HG02970 (cell line): ENCODE data around the gene S100A16.
"Not testable (repeated sequence)": the region's sequence is repeated elsewhere in the genome, so short reads cannot be mapped to it uniquely, and the experiment has no call there.

Experiments
- ATAC-seq: cut with Tn5 transposase; IDR thresholded peaks from one replicate; pipeline ENCODE4 v1.9.1; 2021; ENCODE audit warnings: mild to moderate bottlenecking, moderate library complexity, moderate number of reproducible peaks; ENCODE audit not compliant: unreplicated experiment, low FRiP score

S100A16 gene

DNA sequence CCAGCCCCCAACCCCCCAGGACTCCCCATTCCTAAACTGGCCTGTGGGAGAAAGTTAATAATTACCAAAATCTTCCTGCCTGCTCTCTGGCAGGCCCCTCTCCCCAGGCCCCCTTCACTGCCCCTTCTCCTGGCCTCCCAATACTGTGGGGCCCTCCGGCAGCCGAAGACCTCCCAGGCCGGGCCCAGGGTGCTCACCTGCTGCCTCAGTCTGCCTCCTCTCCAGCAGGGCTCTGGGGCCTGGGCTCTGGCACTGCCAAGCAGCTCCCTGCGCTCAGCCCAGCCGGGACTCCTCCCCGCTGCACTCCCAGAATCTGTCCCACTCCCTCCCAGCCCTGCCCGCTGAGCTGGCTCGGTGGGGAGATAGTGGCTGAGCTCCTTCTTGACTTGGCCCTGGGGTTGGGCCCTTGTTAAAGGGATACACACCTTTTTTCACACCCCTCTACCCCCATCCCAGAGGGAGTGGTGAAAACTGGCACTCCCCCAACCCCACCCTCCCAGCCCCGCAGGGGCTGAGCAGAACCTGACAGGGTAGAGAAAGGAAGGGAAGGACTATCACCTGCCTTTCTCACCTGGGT, at the start of gene S100A16:
Gene S100A16, minus strand, starts transcription at position 383 of the 577 bp plus-strand sequence. CDS start 4,986 bp downstream, outside the sequence.
- no peak for ATAC-seq

GRCh38 chr1:153662269-153662668, 49.3 kb upstream of the S100A16 start:
- ATAC-seq: no peak

DNA sequence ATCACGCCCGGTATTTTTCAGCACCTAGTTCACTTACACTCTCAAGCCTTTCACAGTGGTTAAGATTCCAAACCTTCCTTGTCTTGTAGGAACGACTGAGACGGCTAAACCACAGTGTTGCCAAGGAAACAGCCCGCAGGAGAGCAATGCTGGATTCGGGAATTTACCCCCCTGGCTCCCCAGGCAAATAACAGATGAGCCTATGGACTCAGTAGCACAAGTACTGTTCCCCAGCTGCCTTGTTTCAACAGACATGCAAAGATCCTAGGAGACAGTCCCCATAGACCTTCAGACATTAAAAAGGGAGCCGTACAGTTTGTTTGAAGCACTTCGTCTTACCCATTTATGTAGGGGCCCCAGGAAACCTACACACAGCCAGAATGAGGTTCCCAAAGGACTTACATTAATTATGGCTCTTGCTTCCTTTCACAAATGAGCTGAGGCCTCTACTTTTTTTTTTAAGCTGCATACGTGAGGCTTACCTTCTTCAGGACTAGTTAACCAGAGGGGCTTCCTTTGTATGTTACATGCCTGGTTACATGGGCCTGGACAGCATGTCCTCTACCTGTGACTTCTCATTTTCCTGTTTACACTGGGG, 48.3 kb upstream of the S100A16 start:
- ATAC-seq: no peak

- no peak for ATAC-seq
Observed at GRCh38 chr1:153659656-153660055, 46.7 kb upstream of the S100A16 start.

DNA sequence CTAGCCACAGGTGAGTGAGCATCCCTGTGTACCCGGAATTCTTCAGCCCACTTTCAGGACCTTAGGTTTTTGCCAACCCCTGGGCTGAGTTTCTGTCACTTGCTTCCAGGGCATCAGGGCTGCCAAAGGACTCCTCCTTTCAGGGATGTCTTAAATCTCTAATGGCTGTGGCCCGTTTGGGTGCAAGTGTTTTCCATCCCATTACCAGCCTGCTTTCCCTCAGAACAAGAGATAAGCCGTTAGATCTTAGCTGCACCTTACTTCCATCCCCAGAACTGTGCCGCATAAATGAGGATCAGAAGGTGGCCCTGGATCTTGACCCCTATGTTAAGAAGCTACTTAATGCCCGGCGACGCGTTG, 46.2 kb upstream of the S100A16 start:
- no peak for ATAC-seq

DNA sequence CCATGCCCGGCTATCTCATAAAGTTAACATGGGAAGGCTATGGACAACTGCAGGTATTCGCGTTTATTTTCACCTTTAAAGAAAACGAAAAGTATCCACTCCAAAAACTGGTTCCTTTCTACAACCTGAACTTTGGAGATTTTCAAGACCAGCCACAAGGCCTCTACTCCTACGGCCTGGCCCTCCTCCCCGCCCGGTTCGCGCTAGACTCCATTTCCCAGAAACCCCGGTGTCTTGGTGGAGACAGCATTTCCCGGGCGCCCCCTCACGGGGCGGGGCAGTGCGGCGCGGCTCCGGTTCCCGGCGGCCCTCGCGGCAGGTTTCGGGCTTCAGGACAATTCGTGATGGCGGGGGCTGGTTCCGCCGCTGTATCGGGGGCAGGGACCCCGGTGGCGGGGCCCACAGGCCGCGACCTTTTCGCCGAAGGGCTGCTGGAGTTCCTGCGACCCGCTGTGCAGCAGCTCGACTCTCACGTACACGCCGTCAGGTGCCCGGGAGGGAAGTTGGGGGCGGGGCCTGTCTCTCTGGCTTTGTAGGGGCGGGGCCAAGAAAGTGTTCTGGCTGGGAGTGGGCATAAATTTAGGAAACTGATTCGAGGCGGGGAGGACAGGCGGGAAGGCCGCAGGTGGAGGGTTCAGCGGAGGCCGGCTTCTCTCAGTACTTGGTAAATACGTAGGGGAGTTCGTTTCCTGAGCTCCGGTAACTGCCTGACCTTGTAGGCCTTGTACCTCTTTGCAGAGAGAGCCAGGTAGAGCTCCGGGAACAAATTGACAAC, 45.6 kb upstream of the S100A16 start, which contains the start of gene SNAPIN:
Gene SNAPIN, plus strand, starts transcription at position 304 of the 775 bp plus-strand sequence. Its CDS starts 41 bp downstream, at position 345.
- peak; percentile 89 for ATAC-seq

GRCh38 chr1:153655333-153655732, 42.4 kb upstream of the S100A16 start:
- ATAC-seq: no peak

DNA sequence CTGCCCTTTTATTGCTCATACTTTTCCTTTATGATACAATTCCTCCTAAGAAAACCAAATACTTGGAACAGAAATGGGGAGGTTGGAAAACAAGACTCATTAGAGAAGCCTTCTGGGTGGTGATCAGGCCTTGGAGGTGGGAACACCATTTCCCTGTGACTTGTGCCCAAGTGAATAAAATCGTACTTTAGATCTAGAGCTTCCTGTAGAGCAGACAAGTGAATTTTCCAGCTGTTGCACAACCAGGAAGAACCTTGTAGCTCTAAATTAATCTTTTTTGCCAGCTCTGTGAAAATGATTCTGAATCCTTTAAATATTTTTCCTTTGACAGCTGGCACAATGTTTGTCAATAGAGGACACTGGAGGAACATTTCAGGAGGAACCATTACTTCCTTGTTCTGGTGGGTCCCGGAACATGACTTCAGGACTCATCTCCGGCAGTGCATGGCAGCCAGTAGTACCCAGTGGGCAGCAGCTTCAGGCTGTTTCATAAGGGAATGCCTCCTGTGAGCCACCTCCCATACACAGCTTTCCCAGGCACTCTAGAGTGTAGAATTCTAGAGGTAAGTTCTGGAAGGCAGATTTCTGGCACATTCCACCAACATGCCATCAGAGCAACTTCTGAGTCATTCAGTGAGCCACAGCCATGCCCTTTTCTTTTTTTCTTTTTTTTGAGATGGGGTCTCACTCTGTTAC, 40.0 kb upstream of the S100A16 start:
- no peak for ATAC-seq

DNA sequence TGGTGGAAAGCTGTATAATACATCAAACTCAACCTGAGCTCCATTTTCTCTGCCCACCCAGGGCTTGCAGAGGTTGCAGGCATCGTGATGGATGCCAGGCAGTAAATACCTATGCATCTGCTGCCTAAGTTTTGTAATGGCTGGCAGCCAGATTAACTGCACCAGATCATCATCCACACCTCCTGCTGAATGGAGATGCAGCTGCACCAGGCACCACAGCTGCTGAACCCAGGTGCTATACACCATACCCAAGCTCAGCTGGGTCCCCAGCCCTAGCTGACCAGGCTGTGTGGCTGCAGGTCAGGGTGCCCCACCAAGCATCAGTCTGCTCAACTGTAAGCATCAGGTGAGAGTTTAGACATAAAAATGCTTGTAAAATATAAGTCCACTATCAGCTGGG, 38.8 kb upstream of the S100A16 start:
- no peak for ATAC-seq

DNA sequence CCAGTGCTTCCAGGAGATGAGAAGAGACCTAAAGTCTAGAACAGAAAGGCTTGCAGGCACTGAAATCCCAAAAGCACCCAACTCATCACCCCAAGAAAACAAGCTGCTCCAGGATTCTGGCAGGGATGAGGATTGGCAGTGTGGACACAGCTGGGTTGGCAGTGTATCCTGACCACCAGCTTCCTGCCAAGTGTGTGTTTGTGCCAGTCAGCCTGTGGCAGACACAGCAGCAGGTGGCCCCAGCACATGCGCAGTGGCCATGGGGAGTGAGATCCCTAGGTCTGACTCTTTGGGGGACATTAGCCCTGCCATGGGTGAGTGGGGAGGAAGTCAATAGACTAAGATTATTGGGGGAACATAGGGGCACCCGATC, 36.9 kb upstream of the S100A16 start:
- no peak for ATAC-seq

GRCh38 chr1:153649137-153649862, 36.4 kb upstream of the S100A16 start:
- no peak for ATAC-seq

- no peak for ATAC-seq
Observed at GRCh38 chr1:153648000-153648643, 35.2 kb upstream of the S100A16 start.

DNA sequence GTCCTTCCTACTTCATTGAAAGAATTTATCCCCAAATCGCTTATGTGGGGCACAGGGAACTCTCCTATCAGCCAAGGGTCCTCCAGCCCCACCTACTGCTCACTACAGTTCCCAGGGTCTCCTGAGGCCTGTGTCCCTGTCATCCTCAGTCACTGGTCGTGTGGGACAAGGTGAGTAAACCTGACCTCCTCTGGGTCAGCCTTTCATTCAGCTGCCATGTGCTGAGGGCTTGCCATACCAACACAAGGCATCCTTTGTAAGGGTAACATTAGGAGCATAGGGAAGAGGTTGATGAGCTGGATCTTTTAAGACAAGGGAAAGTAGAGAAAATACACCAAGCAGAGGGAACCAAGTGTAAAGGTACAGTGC, 34.4 kb upstream of the S100A16 start:
- ATAC-seq: no peak

- no peak for ATAC-seq
Observed at GRCh38 chr1:153646672-153647345, 33.9 kb upstream of the S100A16 start.

DNA sequence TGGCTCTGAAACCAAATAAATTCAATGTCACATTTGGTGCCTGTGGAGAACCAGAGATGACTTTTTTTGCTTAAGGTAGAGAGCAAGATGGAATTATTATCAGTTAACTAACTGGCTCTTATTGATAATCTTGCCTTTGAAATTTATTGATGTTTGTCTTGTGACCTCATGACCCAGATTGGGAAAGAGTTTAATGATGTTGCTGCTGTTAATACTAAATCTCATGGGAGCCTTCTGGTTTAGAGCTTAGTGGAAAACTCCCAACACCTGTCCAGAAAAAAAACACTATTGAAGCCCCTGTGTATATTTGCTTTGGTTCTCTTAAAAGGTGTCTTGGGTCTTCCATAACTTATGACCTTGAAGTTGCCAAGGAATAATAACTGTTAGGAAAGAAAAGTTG, 30.9 kb upstream of the S100A16 start:
- ATAC-seq: no peak

GRCh38 chr1:153643100-153643499, 30.2 kb upstream of the S100A16 start:
- ATAC-seq: no peak

GRCh38 chr1:153642161-153642560, 29.2 kb upstream of the S100A16 start:
- no peak for ATAC-seq

DNA sequence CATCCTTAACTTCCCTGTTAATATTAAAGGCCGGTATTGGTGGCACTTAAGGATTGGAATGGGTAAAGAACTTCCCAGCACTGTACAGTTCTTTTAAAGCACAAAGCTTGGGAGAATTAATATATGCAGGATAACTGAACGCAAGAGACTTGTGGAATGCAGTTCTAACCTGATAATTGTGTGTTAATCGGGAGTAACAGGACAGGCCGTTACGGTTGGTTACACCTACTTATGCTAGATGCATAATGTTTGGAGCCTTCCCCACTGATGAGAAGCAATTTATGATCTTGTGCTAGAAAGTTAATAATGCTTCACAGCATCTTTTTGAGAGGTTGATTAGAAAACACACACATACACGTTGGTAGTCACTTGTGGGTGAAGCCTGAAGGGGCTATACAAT, 27.9 kb upstream of the S100A16 start:
- no peak for ATAC-seq

DNA sequence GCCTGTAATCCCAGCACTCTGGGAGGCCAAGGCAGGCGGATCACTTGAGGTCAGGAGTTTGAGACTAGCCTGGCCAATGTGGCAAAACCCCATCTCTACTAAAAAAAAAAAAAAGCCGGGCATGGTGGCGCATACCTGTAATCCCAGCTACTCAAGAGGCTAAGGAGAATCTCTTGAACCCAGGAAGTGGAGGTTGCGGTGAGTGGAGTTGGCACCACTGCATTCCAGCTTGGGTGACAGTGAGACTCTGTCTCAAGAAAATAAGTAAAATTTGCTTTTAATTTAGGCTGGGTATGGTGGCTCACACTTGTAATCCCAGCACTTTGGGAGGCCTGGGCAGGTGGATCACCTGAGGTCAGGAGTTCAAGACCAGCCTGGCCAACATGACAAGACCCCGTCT, 27.3 kb upstream of the S100A16 start:
- not testable (repeated sequence) for ATAC-seq

DNA sequence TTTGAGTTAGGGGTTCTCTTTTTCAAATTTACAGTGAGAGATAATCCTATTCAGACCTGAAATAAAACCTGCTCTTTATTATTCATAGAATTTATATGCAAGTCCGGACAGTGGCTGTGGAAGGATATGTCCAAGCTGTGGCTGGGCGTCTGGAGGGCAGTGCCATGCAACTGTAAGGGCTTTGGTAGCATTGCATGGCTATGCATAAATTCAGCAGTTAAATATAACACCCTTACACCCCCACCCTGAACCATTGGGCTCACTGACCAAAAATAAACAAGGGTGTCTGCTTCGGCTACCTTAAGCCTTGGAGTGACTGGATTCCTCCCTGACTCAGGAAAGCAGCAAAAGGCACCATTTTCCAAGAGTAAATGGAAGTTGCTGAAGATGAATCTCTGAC, 26.3 kb upstream of the S100A16 start:
- ATAC-seq: no peak
